Hematopoietic multipotent progenitor cell treated with erythropoietin and hydrocortisone succinate and interleukin-3 and kit ligand, for 4 days (in vitro differentiated cells): ENCODE measurements around the gene DYNC1LI2.
"Not testable (repeated sequence)": the region's sequence is repeated elsewhere in the genome, so short reads cannot be mapped to it uniquely, and the experiment has no call there.

ENCODE experiments used
- DNase-seq: peaks from one replicate; pipeline ENCODE4 v3.0.0-alpha.2; 2015

The DYNC1LI2 gene

GRCh38 chr16:66695935-66696668 is 55.3 kb downstream of the DYNC1LI2 start:
- no peak for DNase-seq

- peak; percentile 60 for DNase-seq
These were observed 55.9 kb downstream of the DYNC1LI2 start for GRCh38 chr16:66695471-66695934.

- DNase-seq = no peak
These were observed 58.3 kb downstream of the DYNC1LI2 start for GRCh38 chr16:66693149-66693548.

- DNase-seq = no peak
These were observed 59.1 kb downstream of the DYNC1LI2 start for GRCh38 chr16:66692341-66692740.

- no peak for DNase-seq
These were observed 60.2 kb downstream of the DYNC1LI2 start for GRCh38 chr16:66691234-66691633.

GRCh38 chr16:66690106-66690847 is 61.1 kb downstream of the DYNC1LI2 start:
- DNase-seq = no peak

GRCh38 chr16:66689282-66689681 is 62.1 kb downstream of the DYNC1LI2 start:
- no peak for DNase-seq

GRCh38 chr16:66687906-66688625 is 63.3 kb downstream of the DYNC1LI2 start:
- DNase-seq = no peak

GRCh38 chr16:66685501-66686115 is 65.8 kb downstream of the DYNC1LI2 start:
- DNase-seq = not testable (repeated sequence)

GRCh38 chr16:66682271-66682670 is 69.1 kb downstream of the DYNC1LI2 start:
- DNase-seq = no peak

GRCh38 chr16:66681676-66682075 is 69.7 kb downstream of the DYNC1LI2 start:
- DNase-seq = no peak

GRCh38 chr16:66678337-66678736 is 73.1 kb downstream of the DYNC1LI2 start:
- DNase-seq = no peak

GRCh38 chr16:66677836-66678235 is 73.6 kb downstream of the DYNC1LI2 start:
- DNase-seq = no peak

- no peak for DNase-seq
These were observed 74.2 kb downstream of the DYNC1LI2 start for GRCh38 chr16:66677179-66677578.

- no peak for DNase-seq
These were observed 74.8 kb downstream of the DYNC1LI2 start for GRCh38 chr16:66676599-66676998.

GRCh38 chr16:66673691-66674090 is 77.7 kb downstream of the DYNC1LI2 start:
- DNase-seq = peak; percentile 8
